ENCODE data around the gene SPOCK1.

DNA sequence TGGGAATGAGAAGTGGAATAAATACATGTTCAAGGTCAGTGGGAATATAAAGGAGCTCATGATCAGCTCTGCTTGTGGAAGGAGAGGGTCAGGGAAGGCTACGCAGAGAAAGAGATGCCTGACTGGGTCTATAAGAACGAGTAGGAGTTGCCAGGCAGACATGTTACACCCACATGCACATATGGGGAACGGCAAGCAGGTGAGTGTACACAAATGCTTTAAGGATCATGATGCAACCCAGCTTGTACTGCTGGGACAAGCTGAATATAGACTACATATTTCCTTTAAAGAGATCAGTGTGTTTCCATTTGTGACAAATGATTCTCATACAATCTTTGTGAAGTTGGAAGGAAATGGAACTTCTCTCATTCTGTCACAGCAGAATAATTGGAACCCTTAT, 141.7 kb downstream of the SPOCK1 start:
- TF ChIP-seq EZH2 (IDR thresholded peaks at IDR 0.05) (no peak), CTCF (IDR thresholded peaks at IDR 0.05 in 2 of 3, conservative IDR thresholded peaks at IDR 0.05 in 1 of 3; ENCODE audit: borderline replicate concordance in 1 of 3, insufficient read depth in 1 of 3, low read depth in 2 of 3, low read length in 2 of 3) (no peak), ZBTB33 (IDR thresholded peaks at IDR 0.05; ENCODE audit: extremely low read depth, insufficient replicate concordance, low read length) (no peak), RAD21 (IDR thresholded peaks at IDR 0.05; ENCODE audit: low read depth) (no peak), CEBPB (IDR thresholded peaks at IDR 0.05; ENCODE audit: low read depth) (no peak), ZFX (IDR thresholded peaks at IDR 0.05) (no peak), YY1 (IDR thresholded peaks at IDR 0.05; ENCODE audit: extremely low read depth, insufficient replicate concordance, low read depth, low read length) (no peak), ATF3 (IDR thresholded peaks at IDR 0.05) (no peak), POLR2A (IDR thresholded peaks at IDR 0.05; ENCODE audit: borderline replicate concordance, extremely low read depth, insufficient read depth, insufficient read length) (no peak)
- TF ChIP-seq, protein P1, sequence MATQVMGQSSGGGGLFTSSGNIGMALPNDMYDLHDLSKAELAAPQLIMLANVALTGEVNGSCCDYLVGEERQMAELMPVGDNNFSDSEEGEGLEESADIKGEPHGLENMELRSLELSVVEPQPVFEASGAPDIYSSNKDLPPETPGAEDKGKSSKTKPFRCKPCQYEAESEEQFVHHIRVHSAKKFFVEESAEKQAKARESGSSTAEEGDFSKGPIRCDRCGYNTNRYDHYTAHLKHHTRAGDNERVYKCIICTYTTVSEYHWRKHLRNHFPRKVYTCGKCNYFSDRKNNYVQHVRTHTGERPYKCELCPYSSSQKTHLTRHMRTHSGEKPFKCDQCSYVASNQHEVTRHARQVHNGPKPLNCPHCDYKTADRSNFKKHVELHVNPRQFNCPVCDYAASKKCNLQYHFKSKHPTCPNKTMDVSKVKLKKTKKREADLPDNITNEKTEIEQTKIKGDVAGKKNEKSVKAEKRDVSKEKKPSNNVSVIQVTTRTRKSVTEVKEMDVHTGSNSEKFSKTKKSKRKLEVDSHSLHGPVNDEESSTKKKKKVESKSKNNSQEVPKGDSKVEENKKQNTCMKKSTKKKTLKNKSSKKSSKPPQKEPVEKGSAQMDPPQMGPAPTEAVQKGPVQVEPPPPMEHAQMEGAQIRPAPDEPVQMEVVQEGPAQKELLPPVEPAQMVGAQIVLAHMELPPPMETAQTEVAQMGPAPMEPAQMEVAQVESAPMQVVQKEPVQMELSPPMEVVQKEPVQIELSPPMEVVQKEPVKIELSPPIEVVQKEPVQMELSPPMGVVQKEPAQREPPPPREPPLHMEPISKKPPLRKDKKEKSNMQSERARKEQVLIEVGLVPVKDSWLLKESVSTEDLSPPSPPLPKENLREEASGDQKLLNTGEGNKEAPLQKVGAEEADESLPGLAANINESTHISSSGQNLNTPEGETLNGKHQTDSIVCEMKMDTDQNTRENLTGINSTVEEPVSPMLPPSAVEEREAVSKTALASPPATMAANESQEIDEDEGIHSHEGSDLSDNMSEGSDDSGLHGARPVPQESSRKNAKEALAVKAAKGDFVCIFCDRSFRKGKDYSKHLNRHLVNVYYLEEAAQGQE (IDR thresholded peaks at IDR 0.05; ENCODE audit: low read depth), result no peak
- TF ChIP-seq, protein P2, sequence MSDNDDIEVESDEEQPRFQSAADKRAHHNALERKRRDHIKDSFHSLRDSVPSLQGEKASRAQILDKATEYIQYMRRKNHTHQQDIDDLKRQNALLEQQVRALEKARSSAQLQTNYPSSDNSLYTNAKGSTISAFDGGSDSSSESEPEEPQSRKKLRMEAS (IDR thresholded peaks at IDR 0.05), result no peak

All from HCT116 (cell line).